GM18517 (cell line): ENCODE data around the gene IGF1R.

ENCODE experiments used
- ATAC-seq: cut with Tn5 transposase; IDR thresholded peaks from one replicate; pipeline ENCODE4 v1.9.1; 2021; ENCODE audit warnings: mild to moderate bottlenecking, moderate library complexity; ENCODE audit not compliant: unreplicated experiment

IGF1R gene

GRCh38 chr15:98724048-98724447 is 75.7 kb downstream of the IGF1R start:
- no peak for ATAC-seq

GRCh38 chr15:98724494-98724893 is 76.2 kb downstream of the IGF1R start:
- no peak for ATAC-seq

GRCh38 chr15:98725874-98726273 is 77.5 kb downstream of the IGF1R start:
- ATAC-seq: no peak

GRCh38 chr15:98727115-98728040 is 79.0 kb downstream of the IGF1R start:
- no peak for ATAC-seq

- ATAC-seq: no peak
These were observed 79.9 kb downstream of the IGF1R start for GRCh38 chr15:98728082-98728810.

GRCh38 chr15:98728811-98729160 is 80.4 kb downstream of the IGF1R start:
- no peak for ATAC-seq

- no peak for ATAC-seq
These were observed 81.2 kb downstream of the IGF1R start for GRCh38 chr15:98729446-98730042.

- no peak for ATAC-seq
These were observed 82.7 kb downstream of the IGF1R start for GRCh38 chr15:98730860-98731711.

GRCh38 chr15:98731712-98732450 is 83.5 kb downstream of the IGF1R start:
- ATAC-seq: no peak

GRCh38 chr15:98733098-98733497 is 84.8 kb downstream of the IGF1R start:
- no peak for ATAC-seq

GRCh38 chr15:98734466-98735199 is 86.3 kb downstream of the IGF1R start:
- no peak for ATAC-seq

GRCh38 chr15:98735304-98735703 is 87.0 kb downstream of the IGF1R start:
- no peak for ATAC-seq

- ATAC-seq: no peak
These were observed 87.7 kb downstream of the IGF1R start for GRCh38 chr15:98735895-98736617.

- no peak for ATAC-seq
These were observed 88.8 kb downstream of the IGF1R start for GRCh38 chr15:98737159-98737558.

- ATAC-seq: no peak
These were observed 89.4 kb downstream of the IGF1R start for GRCh38 chr15:98737721-98738120.

- no peak for ATAC-seq
These were observed 90.5 kb downstream of the IGF1R start for GRCh38 chr15:98738689-98739401.

GRCh38 chr15:98740295-98740694 is 92.0 kb downstream of the IGF1R start:
- ATAC-seq: no peak

- no peak for ATAC-seq
These were observed 92.6 kb downstream of the IGF1R start for GRCh38 chr15:98740963-98741362.
